Measurements from ENCODE around the gene GRIP1.
A peak's percentile ranks its signal among the peaks of the same experiment; 100 is the strongest.

GRIP1 gene, protein sequence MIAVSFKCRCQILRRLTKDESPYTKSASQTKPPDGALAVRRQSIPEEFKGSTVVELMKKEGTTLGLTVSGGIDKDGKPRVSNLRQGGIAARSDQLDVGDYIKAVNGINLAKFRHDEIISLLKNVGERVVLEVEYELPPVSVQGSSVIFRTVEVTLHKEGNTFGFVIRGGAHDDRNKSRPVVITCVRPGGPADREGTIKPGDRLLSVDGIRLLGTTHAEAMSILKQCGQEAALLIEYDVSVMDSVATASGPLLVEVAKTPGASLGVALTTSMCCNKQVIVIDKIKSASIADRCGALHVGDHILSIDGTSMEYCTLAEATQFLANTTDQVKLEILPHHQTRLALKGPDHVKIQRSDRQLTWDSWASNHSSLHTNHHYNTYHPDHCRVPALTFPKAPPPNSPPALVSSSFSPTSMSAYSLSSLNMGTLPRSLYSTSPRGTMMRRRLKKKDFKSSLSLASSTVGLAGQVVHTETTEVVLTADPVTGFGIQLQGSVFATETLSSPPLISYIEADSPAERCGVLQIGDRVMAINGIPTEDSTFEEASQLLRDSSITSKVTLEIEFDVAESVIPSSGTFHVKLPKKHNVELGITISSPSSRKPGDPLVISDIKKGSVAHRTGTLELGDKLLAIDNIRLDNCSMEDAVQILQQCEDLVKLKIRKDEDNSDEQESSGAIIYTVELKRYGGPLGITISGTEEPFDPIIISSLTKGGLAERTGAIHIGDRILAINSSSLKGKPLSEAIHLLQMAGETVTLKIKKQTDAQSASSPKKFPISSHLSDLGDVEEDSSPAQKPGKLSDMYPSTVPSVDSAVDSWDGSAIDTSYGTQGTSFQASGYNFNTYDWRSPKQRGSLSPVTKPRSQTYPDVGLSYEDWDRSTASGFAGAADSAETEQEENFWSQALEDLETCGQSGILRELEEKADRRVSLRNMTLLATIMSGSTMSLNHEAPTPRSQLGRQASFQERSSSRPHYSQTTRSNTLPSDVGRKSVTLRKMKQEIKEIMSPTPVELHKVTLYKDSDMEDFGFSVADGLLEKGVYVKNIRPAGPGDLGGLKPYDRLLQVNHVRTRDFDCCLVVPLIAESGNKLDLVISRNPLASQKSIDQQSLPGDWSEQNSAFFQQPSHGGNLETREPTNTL

DNA sequence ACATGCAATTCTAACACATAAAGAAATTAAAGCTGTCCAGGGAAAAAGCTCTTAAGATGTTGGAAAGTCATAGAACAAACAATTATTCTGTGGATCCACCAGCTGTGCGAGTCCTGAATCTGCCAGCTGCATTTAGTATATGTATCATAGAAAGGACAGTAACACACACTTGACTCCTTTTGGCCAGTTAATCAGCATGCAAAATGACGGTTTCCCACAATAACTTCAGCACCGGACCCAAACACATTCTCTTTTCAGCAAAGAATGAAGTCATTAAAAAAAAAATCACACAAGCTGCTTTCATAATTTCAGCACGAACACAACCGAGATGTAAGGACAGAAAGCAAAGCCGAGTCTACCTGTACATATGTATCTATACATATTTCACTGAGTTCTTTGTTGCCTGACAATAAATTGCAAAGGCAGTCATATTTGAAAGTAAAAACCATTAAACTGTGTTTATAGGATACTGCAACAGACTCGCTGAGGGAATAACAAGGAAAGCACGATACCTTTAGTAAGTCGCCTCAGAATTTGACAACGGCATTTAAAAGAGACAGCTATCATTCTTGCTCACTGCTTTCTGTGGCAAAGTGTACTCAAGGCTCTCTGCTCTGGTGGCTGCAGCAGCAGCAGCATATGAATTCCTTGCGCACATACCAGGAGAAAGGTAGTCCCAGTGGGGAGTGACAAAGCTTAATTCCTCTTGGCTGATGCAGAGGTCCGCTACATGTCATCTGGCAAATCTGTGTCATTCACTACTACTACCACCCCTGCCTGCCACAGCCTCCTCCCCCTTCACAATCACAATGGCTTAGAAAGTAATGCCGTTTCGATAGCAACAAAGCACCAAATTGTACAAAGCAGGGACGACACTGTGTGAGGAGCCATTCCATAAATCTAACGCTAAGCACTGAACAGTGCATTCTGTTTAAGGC is at the start of gene GRIP1:
Gene GRIP1 (minus strand): TSS at position 739 of the 938 bp plus-strand sequence. CDS start 172 bp downstream, at position 567.
- no peak for DNase-seq

DNA sequence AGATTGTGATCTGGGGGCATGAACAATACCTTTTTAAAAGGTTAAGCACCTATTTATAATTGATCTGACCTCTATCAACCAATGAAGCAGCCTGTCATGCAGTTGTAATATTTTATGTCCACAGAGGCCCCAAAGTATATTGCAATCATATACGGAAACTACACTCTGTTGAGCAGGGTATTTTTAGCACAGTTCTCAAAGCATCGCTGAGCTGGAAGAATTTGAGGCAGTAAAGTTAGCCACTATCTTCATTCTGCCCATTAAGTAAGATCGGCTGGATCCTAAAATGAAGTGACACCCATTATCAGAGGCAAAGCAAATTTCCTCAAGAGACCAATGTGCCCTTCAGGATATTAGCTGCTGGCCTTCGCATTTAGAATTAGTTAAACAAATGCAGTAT is 47.7 kb upstream of the GRIP1 start:
- no peak for DNase-seq

DNA sequence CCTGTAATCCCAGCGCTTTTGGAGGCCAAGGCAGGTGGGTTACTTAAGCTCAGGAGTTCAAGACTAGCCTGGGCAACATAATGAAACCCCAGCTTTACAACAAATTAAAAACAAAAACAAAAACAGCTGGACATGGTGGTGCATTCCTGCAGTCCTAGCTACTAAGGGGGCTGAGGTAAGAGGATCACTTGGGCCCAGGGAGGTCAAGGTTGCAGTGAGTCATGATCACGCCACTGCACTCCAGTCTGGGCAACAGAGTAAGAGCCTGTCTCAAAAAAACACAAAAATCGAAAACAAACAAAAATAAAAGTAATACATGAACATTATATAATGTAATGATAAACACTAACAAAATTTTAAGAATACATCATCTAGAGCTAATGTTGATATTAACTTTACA is 46.2 kb upstream of the GRIP1 start:
- no peak for DNase-seq

DNA sequence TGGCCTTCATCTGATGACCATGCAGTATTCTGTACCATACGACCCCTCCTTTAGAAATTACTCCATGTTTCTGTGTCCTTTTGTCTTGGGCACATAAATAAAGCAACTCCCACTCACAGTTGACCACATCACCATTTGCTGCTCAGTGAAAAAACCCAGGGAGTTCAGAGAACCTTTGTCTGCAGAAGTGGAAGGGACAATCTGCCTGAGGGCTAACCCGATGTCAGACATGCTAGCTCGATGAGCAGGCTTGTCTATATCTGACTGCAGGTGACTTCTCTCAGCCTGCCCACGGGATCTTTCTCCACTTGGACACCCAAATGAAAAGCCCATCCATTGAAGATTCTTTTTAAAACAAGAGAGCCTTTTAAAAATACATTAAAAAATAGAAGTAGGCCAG is 45.7 kb upstream of the GRIP1 start:
- no peak for DNase-seq

DNA sequence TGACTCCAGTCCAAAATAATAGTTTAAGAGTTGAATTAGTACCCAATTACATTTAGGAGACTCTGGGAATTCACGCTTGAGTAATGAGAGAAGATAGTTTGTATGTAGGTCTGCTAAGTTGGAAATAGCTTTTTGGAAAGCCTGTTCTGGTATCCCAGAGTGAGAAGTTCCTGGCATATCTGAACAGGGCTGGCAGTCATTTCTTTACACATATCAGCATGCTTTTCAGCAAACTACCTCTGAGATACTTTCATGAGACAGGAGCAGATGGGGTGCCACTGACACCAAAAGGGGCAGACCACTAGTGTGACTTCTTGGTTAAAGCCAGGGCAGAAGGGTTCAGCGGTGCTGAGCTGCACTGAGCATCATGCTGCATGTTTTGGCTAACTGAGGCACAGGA is 45.1 kb upstream of the GRIP1 start:
- DNase-seq, result no peak

DNA sequence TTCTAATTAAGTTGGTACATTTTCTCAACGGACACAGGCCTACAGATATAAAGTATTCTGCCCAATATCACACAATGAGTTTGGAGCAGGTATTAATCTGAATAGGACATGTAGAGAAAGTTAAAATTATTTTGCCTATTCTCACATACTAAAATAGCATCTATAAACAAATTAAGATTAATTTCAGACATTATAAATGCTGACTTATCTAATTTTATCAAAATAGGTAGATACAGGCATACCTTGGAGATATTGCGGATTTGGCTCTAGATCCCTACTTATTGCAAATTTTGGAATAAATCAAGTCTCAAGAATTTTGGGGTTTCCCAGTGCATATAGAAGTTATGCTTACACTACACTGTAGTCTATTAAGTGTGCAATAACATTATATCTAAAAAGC is 41.0 kb upstream of the GRIP1 start:
- no peak for DNase-seq

DNA sequence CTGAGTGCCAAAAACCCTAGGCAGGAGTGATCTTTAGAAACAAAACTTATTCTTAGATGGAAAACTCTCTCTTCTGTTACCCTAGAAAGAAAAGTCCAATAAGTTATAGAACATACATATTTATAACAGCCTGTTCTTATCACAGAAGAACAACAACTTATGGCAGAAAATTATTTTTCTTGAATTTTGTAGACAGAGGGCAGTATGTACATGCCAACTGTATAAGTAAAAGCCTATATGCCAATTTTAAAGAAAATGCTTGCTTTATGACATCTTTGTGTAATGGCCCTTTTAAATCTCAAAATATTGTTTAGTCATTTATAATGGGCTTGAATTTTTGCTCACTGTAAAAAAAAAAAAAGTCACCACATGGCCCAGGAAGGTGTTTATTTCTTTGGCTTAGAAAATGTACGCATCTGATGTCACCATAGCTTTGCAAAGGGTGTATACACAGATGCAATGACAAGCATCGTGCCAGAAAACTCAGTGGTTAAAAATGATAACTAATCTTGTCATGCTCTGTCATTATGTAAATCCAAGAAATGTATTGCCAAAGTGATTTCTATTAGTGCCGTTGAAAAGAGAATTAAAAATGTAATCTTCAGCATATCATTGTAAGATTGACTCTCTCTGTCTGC is 38.3 kb upstream of the GRIP1 start:
- no peak for DNase-seq

DNA sequence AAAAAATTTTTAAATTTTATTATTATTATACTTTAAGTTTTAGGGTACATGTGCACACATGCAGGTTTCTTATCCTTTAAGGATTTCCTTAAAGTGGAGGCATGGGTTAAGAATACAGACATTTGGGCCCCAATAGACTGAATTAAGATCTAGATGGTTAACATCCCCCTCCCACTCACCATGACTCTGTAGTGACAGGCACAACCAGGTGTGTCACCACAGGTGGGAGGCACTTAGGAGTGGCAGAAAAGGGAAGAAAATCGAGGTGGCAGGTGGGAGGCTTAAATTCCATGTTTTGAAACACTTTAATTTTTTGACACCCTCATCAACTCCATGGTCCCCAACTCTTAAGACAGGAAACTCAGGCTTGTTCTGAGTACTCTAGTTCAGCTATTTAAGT is 37.6 kb upstream of the GRIP1 start:
- no peak for DNase-seq

DNA sequence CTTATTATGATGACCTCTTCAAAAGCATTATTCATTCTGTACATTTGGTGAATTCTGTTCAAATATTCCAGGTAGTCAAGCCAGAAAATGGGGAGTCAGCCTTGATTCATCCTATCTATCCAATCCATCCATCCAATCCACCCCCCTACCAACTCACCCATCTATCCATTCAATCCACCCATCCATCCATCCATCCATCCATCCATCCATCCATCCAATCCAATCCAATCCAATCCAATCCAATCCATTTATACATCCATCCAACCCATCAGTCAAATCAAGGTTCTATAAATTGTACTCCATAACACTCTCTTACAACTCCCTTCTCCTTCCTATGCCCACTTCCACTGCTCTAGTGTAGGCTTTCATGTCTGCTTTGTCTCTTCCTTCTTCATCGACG is 35.8 kb upstream of the GRIP1 start:
- no peak for DNase-seq

DNA sequence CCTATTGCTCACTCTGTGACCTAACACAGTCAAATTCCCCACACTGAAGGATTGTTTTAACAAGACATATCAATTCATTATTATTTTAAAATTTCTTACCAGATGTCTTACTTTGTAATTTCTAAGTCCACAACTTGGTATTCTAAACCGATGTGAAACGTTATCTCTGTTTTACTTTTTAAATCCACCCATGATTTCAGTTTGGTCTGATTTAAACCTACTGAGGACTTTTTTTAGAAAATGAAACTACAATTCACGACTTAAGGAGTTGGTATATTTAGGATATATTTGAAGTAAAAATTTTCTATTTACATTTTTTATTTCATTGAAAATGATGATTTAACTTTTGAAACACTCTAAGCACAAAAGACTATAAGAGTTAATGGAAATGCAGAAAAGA is 35.1 kb upstream of the GRIP1 start:
- DNase-seq, result no peak

DNA sequence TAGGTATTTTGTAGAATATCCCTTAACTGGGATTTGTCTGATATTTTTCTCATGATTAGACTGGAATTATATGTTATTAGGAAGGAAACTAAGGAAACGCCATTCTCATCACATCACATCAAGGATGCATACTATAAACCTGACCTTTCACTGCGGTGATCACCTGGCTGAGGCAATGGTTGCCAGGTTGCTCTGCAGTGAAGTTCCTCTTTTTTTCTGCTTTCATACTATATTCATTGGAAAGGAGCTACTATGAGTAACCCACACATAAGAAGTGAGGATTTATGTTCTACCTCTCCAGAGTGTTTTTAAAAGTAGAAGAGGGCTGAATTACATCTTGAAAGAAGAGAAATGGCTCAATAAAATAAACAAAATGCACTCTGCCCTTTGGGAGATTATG is 31.0 kb upstream of the GRIP1 start:
- DNase-seq, result no peak

DNA sequence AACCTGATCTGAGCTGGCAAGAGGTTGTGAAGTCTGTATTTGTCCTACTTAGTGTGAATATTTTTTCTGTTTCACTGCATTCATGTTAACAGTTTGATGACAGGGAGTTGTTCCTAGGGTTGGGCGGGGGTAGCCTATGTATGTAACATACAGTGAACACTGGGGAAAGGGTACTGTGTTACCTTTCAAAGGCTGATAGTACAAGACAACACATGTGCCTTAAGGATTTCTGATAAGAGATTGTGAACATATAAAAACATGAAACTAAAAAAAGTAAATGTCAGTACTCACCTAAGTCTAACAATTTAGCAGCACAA is 30.5 kb upstream of the GRIP1 start:
- no peak for DNase-seq

DNA sequence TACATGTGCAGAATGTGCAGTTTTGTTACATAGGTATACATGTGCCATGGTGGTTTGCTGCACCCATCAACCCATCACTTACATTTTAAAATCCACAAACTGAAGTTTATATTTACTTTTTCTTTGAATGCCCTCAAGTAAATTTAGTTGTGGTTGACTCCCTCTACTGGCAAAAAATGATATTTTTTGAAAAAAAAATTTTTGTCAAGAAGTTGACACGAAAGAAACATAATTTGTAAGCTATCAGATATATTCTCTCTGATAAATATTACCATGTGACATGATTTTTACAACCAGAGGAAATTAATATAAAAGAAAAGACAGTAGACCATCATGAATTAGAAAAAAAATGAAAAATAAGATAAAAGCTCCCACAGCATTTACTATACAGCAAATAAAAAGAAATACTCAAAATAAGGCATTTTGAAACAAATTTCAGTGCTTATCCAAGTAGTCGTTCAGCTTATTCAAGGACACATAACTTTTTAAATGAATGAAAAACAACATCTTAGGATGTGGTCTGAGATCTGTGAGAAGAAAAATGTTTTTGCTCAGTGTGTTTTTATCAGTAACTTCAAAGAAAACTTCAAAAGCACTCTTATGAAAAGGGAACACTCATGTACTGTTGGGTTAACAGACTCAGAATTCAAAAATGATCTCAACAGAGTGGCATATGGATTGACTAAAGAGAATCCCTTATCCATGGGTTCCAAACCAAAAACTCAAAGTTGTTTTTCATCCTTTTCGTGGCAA is 30.0 kb upstream of the GRIP1 start:
- peak; percentile 37 for DNase-seq

DNA sequence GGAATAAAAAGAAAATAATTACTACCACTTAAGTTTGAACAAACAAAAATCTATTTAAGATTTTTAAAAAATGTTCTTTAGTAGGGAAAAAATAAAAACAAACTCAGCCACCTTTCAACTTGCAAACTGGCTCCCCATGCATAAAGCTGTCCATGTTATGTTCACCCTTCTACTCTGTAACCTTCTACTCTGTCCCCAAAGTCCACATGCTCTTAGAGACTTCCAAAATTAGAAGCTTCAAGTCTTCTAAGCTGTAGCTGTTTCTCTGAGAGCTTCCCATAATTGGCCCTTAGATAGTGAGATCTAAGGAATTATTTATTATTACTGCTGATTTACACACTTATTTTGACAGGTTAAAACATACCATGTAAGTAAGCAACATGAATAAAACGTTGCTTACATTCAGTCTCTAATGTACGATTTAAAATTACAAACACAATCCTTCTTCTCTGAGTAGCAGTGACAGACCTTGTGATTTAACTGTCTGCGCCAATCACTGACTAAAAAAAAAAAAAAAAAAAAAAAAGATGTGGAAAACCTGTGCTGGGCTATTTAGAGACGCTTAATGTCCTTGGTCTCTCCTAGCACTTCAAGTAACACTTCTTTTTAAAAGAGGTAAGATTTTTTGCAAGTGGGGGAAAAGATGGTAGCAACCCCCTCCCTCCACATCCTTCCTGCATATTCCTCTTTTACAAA is 28.3 kb upstream of the GRIP1 start:
- no peak for DNase-seq

DNA sequence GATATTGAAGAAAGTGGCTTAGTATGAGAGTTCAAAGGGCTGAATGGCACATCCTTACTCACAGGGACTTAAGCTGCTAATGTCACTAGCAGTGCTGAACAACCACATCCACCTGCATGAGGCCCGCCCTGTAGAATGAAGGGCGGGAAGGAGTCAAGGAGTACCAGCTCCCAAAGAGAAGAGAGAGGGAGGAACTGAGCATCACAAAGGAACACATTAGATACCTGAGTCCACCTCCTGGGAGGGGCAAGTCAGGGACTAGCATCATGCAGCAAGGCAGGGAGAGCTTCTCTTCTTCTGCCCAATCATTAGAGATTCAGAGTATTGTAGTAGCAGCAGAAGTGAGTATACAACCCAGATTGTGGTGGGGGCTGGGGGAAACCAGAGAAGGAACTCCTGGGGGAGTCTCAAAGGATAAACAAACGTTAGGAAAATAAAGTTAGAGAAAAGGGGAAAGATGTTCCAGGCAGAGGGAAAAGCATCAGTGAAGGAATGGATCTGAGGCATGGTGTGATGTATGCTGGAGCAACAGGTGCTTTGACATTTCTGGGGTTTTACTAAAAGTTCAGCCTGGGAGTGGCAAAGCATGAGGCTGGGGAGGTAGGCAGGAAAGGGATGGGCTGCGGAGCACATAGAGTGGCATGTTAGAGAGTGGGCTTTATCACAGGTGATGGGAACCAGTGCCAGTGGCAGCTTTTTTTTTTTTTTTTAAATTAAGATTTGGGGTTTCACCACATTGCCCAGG is 21.0 kb upstream of the GRIP1 start:
- no peak for DNase-seq

DNA sequence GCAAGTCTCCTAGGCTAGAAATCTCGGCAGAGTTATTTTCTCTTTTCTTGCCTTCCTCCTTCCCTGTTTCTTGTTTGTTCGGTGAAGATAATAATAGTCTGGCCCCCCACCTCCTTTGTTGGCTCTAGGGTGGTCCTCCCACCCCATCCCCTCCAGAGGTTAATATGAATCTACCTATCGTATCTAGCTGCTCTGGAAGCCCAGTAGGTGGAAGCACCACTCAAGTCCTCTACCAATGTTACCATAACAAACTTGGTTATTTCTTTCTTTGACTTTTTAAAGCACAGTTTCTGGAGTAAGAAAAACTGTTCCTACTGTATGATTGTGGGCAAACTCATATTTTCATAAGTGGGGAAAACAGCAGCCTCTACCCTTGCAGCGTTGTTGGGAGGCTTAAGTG is 19.7 kb upstream of the GRIP1 start:
- DNase-seq, result no peak

DNA sequence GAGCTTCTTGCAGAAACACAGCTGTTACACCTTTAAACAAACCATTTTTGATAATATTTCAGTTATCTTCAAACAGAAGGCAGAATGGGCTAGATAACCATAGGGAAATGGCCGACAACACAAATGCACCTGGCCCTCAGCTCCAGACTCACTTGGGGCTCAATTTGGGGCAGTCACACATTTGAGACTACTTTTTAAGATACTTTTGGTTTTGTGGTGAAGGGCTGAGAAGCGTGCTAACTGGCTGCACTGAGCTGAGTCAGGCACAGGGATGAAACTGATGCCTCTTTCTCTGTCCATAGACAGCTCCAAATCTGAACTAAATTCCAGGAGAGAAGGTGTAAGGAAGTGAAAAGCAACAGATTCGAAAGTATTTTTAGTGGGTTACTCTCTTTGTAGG is 18.5 kb upstream of the GRIP1 start:
- no peak for DNase-seq

DNA sequence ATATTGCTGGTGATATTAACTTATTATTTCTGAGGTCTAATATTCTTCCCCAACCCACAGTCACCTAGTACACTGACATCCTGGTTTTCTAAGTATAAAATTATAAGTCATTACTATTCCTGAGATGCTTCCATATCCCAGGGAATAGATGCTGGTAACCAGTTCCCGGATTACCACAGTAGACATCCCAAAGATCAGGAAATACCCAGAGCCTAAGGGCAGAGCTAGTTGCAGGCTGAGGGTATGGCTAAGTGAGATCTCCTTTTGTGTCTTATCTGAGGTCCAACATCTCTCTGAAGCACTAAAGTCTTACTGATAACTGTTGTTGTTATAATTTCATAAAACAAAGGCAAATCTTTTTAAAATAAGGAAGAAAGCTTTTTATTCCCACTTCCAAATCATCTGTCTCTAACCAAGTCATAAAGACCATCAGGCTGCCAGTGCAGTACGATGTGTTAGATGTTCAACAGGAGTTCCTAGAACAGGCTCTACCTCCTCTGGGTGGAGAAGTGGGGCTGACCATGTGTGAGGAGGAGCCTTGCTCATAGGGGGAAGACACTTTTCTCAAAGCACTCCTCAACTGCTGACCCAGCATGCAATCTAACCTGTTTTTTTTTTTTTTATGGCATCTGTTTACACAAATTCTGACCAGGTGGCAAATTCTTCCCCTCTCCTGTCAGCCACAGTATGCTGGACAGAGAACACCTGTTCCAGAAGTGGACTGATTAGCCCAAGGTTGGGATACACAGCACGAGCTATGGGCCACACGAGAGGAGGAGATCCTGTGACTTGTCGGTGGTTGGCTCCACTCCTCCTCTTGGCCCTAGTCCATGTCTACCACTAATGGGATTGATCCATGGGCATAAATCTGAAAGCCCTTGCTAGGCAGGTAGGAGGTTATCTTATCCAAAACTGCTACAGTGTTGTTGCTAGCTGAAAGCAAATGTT is 16.1 kb upstream of the GRIP1 start:
- DNase-seq, result no peak
